Retina (tissue), 1 donor: ENCODE data around the gene LRRC23.
A peak's percentile ranks its signal among the peaks of the same experiment; 100 is the strongest.

Experiments
- DNase-seq: peaks from one replicate; pipeline ENCODE4 v3.0.0-alpha.2; 2016

Gene LRRC23

DNA sequence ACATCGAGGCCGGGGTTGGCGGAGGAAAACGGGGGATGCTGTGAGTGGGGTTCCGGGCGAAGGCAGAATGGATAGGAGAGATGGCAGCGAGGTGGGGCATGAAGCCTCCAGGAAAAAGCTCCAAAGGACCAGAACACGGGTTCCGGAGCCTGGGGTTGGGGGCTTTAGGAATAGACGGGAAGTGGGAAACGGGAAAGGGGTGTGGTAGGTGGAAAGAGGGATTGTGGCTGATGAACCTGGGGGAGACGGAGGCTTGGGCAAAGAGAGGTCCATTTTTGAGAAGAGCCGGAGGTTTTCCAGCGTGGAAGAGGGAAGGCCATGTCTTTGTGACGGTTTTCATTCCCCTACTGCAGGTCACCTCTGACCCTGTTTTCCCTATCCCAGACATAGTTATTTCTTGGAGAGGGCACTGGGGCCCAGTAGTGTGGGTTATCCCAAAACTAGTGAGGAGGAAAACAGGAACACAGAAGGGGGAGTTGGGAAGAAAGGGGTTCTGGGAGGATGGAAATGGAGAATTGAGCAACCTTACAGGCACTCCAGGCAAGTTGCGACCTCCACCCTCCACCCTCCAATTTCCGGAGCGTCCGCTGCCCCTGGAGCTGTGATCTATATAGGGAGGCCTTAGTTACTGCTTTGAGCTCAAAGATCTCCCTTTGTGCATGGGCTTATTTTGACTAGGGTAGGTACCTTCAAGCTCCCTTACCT, 24.2 kb downstream of the LRRC23 start:
- peak; percentile 56 for DNase-seq

DNA sequence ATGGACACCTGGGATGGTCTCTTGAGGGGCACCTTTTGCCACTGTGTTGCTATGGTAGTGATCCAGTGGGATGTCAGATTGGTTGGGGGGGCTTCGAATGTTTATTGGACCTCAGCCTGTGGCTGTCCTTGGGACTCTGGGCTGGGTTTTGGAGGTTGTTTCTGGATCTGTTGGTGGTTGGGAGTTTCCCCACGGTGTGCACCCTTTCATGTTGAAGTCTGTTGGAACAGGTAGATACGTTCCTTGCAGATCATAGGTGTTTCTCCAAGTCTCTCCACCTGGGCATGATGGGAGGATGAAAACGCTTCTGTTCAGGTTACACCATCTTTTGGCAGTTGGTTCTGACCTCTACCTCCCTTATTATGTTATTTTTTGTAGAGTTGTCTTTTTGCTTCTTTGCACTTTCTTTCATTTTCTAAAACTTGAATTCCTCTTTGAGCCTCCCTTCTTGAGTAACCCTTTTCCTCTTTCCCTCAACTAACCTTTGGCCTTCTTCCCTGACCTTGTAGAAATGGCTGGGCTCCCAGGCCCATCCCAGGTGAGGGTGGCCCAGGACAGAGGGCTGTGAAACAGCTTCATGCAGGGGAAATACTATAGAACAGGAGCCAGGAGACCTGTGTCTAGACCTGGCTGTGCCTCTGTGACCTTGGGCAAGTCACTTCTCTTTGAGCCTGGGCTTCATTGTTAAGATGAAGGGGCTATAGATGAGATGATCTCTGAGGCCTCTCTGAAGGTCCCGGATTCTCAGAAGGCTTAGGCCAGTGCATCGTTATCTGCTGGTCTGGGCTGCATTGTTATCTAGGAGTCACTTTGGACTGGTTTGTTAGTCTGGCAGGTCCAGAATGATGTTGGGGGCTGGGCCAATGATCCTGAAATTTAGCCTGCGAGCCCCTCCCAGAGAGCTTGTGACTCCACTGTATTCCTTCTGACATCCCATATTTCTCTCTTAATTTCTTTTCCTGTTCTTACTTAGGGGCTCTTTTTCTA, 25.1 kb downstream of the LRRC23 start:
- DNase-seq: no peak

- no peak for DNase-seq
These were observed 28.1 kb downstream of the LRRC23 start for GRCh38 chr12:6932766-6933165.

DNA sequence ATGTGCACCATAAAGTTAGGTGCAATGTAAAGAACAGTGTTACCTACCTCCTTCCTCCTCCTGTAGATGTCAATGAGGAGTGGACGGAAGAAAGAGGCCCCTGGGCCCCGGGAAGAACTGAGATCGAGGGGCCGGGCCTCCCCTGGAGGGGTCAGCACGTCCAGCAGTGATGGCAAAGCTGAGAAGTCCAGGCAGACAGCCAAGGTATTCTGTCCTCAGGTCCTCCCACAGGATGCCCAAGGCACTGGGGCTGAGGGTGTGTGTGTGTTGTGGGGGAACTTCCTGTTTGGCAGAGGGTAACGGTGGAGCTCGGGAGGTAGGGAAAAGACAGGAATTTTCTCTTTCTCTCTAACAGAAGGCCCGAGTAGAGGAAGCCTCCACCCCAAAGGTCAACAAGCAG, 29.5 kb downstream of the LRRC23 start:
- DNase-seq: no peak

GRCh38 chr12:6935371-6936193, 31.0 kb downstream of the LRRC23 start:
- no peak for DNase-seq

- no peak for DNase-seq
These were observed 31.6 kb downstream of the LRRC23 start for GRCh38 chr12:6936194-6936635.

- DNase-seq: peak; percentile 45
These were observed 32.2 kb downstream of the LRRC23 start for GRCh38 chr12:6936636-6937480.

DNA sequence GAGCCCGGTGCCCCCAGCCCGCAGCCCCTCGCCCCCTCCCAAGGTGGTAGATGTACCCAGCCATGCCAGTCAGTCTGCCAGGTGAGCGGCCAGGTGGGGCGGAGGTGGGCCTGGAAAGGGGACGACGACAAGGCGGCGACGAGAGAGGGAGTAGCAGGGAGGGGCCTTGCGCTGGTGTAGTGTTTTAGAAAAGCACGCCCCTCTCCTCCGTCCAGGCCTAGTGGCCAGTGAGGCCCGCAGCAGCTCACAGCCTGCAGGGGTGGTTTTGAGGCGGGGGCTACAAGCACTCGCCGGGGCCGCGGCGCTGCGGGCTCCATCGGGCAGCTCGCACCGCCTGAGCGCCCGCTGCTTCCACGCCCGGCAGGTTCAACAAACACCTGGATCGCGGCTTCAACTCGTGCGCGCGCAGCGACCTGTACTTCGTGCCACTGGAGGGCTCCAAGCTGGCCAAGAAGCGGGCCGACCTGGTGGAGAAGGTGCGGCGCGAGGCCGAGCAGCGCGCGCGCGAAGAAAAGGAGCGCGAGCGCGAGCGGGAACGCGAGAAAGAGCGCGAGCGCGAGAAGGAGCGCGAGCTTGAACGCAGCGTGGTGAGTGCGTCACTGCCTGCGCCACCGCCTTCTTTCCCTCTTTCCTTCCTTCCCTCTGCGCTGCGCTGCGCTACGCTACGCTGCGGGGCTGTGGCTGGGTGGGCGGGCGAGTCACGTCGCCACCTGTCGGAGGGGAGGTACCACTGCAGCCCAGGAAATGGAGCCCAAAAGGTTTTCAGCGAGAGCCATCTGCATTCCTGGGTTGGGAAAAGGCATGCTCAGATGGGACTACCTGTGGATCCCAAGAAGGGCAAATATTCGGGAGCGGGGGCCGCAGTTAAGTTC, 33.1 kb downstream of the LRRC23 start:
- DNase-seq: peak; percentile 98

- DNase-seq: peak; percentile 33
These were observed 34.0 kb downstream of the LRRC23 start for GRCh38 chr12:6938353-6939190.

DNA sequence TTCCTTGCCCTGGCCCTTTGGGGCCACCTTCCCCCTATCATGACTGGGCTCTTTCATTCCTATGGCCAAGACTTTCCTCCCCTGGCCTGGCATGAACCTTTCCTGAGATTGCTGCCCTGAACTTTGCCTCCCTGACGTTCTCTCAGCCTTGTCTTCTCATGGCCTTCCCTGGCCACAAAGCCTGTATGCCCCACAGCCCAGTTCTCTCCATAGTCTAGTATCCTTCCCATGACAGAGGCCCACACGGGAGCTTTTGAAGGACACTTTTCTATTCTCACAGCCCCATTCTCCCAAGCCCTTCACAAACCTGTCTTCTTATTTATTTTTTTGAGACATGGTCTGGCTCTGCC, 34.5 kb downstream of the LRRC23 start:
- DNase-seq: no peak

GRCh38 chr12:6941267-6941666, 36.6 kb downstream of the LRRC23 start:
- DNase-seq: no peak

DNA sequence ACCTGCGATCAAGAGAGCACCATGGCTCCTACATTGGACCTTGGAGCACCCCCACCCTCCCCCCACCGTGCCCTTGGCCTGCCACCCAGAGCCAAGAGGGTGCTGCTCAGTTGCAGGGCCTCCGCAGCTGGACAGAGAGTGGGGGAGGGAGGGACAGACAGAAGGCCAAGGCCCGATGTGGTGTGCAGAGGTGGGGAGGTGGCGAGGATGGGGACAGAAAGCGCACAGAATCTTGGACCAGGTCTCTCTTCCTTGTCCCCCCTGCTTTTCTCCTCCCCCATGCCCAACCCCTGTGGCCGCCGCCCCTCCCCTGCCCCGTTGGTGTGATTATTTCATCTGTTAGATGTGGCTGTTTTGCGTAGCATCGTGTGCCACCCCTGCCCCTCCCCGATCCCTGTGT, 37.2 kb downstream of the LRRC23 start:
- DNase-seq: no peak

- no peak for DNase-seq
These were observed 37.7 kb downstream of the LRRC23 start for GRCh38 chr12:6942331-6942665.

DNA sequence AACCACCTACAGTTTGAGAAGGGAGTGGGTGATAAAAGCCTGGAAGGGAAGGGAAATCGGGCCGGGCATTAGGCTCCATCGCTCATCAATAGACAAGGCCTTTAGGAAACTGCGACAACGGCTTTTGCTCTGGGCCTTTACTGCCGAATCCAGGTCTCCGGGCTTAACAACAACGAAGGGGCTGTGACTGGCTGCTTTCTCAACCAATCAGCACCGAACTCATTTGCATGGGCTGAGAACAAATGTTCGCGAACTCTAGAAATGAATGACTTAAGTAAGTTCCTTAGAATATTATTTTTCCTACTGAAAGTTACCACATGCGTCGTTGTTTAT, 38.7 kb downstream of the LRRC23 start:
- peak; percentile 95 for DNase-seq

GRCh38 chr12:6943722-6944380, 39.2 kb downstream of the LRRC23 start, which contains the start of the genes C12orf57 and RNU7-1:
C12orf57 (plus strand) TSS chr12:6944022; CDS start chr12:6944122, 100 bp downstream.
RNU7-1 (plus strand) TSS chr12:6943816.
- peak; percentile 95 for DNase-seq

DNA sequence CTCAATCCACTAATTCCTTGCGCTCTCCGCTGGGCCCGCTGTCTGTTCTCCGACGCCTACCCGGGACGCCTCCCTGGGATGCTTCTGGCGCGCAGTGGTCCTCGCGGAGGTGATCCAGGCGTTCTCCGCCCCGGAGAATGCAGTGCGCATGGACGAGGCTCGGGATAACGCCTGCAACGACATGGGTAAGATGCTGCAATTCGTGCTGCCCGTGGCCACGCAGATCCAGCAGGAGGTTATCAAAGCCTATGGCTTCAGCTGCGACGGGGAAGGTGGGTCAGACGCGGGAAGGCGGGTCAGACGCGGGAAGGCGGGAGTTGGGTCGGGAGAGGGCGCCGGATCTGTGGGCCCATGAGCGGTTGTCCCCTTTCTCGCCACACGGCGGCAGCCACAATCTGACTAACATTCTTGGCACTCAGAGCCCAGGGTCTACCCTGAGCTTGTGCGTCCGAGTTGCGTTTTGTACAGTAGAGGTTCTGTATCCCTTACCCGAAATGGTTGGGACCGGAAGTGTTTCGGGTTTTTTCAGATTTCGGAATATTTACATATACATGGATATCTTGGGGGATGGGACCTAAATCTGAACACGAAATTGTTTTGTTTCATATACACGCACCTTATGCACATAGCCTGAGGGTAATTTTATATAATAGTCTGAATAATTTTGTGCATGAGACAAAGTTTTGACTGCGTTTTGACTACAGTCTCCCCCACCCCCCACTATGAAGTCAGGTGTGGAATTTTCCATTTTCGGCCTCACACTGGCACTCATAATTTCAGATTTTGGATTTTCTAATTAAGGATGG, 40.0 kb downstream of the LRRC23 start:
- peak; percentile 96 for DNase-seq

DNA sequence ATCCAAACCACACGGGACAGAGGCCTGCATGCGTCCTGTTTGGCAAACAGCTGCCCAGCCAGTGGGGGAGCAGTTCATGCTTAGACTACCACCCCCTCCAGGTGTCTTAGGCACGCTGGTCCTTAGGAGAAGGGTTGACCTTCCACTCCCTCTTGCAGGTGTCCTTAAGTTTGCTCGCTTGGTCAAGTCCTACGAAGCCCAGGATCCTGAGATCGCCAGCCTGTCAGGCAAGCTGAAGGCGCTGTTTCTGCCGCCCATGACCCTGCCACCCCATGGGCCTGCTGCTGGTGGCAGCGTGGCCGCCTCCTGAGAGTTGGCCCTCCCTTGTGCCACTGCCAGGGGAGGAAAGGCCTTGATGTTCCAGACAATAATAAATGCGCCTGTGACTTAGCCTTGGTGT, 41.0 kb downstream of the LRRC23 start:
- DNase-seq: no peak

DNA sequence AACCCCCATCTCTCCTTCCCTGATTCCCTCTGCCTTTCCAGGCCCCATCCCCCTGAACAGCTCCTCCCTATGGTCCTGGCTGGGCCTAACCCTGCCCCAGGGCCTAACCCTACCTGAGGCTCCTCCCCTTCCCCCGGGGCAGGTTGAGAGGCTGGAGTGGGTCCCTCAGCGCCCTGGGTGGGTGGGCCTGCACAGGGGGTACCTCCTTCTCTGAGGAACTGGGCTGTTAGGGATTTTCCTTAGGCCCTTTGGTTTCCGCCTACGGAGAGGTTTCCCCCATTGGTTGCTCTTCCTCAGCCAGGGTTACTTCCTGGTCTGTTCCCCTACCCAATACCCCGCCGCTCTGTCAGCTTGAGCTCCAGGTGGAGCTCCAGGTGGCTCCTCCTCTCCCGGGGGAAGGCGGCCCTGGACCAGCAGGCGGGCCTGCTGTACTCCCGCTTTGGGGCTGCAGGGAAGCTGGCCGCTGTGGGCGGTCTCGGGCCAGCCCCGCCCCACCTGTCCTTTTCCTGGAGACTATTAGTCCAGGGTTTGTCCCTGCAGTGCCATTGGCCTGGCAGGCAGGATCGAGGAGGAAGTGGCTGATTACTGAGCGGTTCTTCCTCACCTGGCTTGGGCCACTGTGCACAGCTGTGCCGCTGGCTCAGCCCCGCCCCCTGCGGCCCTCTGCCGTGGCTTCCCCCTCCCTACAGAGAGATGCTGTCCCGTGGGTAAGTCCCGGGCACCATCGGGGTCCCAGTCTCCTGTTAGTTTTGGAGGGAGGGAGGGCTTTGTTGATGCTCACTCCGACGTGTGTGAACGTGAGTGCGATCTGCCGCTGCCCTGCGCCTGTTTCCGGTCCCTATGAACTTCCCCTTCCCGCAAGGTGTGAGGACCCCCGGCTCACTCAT, 41.7 kb downstream of the LRRC23 start:
- peak; percentile 39 for DNase-seq
